ENCODE data around the gene GPATCH8. TPM values are rescaled to one million over a fixed set of nuclear protein-coding genes. Genes with fewer than 3 reads are reported as not detected.
A peak's percentile ranks its signal among the peaks of the same experiment; 100 is the strongest.

GPATCH8 gene
- polyA plus RNA-seq, 1 donor from 2014 or later = 24.5 TPM

DNA sequence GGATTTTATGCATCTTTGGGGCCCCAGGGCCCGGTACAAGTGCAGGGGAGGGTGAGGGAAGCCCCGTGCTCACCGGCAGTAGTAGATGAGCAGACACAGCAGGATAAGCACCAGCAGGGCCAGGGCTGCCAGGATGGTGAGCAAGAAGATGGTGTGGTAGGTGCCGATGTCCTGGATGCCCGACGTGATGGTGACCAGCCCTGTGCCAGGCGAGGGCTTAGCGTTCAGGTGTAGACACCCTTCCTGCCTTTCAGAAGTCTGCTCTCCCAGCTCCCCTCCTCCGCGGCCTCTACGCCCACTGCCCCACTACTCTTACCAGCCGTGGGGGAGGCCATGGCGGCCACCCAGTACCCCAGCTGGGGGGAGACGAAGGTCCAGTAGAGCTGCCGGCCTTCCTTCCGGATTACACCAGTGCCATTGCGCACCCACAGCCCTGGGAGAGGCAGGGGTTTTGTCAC lies 147.5 kb downstream of the GPATCH8 start:
- Histone ChIP-seq H2AFZ (ENCODE audit: low read depth, low read length) (no peak overlapping the region), H3K9me3 (ENCODE audit: low read length) (no peaks in the 10 kb centered on the region), H3K27me3 (ENCODE audit: insufficient read depth, low read depth, low read length) (no peaks in the 10 kb centered on the region), H3K79me2 (replicated peaks; ENCODE audit: insufficient read depth, low read length) (peaks cover 26% of the 10 kb centered on the region), H3K27ac (ENCODE audit: low read length) (no peak overlapping the region), H3K36me3 (ENCODE audit: insufficient read depth, low read length) (no peaks in the 10 kb centered on the region), H3F3A (ENCODE audit: insufficient read depth, low read length, poor library complexity, severe bottlenecking) (no peaks in the 10 kb centered on the region), H4K20me1 (ENCODE audit: insufficient read depth) (peaks cover 37% of the 10 kb centered on the region), H3K9ac (ENCODE audit: low read length) (no peak overlapping the region), H3K4me2 (ENCODE audit: low read length) (no peak overlapping the region), H3K9me2 (ENCODE audit: insufficient read depth, low read length) (no peaks in the 10 kb centered on the region), H3K4me3 (ENCODE audit: low read length) (no peak overlapping the region)
- TF ChIP-seq POLR2AphosphoS5 (IDR thresholded peaks at IDR 0.05) (no peak), EZH2 (IDR thresholded peaks at IDR 0.05; ENCODE audit: borderline replicate concordance, insufficient read depth, low read length, poor library complexity, severe bottlenecking) (no peak), MXI1 (conservative IDR thresholded peaks at IDR 0.05; ENCODE audit: poor library complexity, severe bottlenecking) (no peak), TAF1 (IDR thresholded peaks at IDR 0.05; ENCODE audit: low read depth) (no peak), SMC3 (conservative IDR thresholded peaks at IDR 0.05; ENCODE audit: poor library complexity) (no peak), RAD21 (conservative IDR thresholded peaks at IDR 0.05) (no peak), EP300 (conservative IDR thresholded peaks at IDR 0.05; ENCODE audit: poor library complexity, severe bottlenecking) (no peak)
- TF ChIP-seq, protein P1, sequence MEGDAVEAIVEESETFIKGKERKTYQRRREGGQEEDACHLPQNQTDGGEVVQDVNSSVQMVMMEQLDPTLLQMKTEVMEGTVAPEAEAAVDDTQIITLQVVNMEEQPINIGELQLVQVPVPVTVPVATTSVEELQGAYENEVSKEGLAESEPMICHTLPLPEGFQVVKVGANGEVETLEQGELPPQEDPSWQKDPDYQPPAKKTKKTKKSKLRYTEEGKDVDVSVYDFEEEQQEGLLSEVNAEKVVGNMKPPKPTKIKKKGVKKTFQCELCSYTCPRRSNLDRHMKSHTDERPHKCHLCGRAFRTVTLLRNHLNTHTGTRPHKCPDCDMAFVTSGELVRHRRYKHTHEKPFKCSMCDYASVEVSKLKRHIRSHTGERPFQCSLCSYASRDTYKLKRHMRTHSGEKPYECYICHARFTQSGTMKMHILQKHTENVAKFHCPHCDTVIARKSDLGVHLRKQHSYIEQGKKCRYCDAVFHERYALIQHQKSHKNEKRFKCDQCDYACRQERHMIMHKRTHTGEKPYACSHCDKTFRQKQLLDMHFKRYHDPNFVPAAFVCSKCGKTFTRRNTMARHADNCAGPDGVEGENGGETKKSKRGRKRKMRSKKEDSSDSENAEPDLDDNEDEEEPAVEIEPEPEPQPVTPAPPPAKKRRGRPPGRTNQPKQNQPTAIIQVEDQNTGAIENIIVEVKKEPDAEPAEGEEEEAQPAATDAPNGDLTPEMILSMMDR (IDR thresholded peaks at IDR 0.05; ENCODE audit: poor library complexity, severe bottlenecking) = no peak
- TF ChIP-seq, protein P2, sequence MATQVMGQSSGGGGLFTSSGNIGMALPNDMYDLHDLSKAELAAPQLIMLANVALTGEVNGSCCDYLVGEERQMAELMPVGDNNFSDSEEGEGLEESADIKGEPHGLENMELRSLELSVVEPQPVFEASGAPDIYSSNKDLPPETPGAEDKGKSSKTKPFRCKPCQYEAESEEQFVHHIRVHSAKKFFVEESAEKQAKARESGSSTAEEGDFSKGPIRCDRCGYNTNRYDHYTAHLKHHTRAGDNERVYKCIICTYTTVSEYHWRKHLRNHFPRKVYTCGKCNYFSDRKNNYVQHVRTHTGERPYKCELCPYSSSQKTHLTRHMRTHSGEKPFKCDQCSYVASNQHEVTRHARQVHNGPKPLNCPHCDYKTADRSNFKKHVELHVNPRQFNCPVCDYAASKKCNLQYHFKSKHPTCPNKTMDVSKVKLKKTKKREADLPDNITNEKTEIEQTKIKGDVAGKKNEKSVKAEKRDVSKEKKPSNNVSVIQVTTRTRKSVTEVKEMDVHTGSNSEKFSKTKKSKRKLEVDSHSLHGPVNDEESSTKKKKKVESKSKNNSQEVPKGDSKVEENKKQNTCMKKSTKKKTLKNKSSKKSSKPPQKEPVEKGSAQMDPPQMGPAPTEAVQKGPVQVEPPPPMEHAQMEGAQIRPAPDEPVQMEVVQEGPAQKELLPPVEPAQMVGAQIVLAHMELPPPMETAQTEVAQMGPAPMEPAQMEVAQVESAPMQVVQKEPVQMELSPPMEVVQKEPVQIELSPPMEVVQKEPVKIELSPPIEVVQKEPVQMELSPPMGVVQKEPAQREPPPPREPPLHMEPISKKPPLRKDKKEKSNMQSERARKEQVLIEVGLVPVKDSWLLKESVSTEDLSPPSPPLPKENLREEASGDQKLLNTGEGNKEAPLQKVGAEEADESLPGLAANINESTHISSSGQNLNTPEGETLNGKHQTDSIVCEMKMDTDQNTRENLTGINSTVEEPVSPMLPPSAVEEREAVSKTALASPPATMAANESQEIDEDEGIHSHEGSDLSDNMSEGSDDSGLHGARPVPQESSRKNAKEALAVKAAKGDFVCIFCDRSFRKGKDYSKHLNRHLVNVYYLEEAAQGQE (IDR thresholded peaks at IDR 0.05; ENCODE audit: borderline replicate concordance) = no peak

DNA sequence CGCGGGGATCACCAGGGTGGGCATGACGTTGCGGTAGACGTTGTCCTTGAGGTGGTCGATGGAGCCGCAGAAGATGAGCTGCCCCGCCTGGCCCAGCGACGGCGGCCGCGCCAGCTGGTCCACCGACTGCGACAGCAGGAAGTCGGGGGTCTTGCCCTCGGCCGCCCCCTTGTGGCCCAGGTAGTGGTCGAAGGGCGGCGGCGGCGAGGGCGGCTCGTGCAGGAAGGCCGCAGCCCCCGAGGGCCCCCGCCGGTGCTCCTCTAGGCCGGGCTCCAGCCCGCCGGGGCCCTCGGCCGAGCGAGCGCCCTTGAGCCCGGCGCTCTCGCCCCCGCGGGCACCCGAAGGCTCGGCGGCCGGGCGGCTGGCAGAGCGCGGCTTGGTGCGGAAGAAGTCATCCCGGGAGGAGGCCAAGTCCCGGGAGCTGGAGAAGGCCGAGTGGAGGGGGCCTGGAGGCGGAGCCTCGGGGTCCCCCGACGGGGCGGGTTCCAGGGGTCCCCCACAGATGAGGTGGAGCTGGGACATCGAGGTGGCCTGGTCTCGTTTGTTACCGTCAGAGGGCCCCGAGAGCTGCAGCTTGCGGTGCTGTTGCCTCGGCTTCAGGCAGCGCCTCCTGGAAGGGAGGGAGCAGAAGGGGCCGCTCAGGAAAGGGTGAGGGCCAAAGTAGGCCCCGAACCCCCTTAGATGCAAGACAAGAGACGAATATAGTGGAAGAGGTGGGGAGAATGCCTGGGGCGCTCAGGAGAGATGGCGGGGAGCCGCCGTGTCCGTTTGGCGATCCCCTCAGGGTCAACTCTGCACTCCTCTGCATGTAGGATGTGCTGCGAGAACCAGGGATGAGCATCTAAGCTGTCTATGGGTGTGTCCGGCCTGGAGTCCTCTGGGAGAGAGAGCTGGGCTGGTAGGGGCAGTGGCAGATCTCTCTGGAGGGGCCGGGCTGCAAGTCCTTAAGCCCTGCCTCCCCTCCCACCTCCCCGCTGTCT lies 148.3 kb downstream of the GPATCH8 start:
- Histone ChIP-seq H3K9me2 (ENCODE audit: insufficient read depth, low read length) (no peaks in the 10 kb centered on the region), H3K4me2 (ENCODE audit: low read length) (no peak overlapping the region), H3K79me2 (replicated peaks; ENCODE audit: insufficient read depth, low read length) (peaks cover 18% of the 10 kb centered on the region), H2AFZ (ENCODE audit: low read depth, low read length) (no peak overlapping the region), H3K9me3 (ENCODE audit: low read length) (no peaks in the 10 kb centered on the region), H3K4me3 (ENCODE audit: low read length) (no peak overlapping the region), H4K20me1 (ENCODE audit: insufficient read depth) (peaks cover 29% of the 10 kb centered on the region), H3K27ac (ENCODE audit: low read length) (no peak overlapping the region), H3K9ac (ENCODE audit: low read length) (no peak overlapping the region), H3K36me3 (ENCODE audit: insufficient read depth, low read length) (no peaks in the 10 kb centered on the region), H3K27me3 (ENCODE audit: insufficient read depth, low read depth, low read length) (no peaks in the 10 kb centered on the region), H3F3A (ENCODE audit: insufficient read depth, low read length, poor library complexity, severe bottlenecking) (no peaks in the 10 kb centered on the region)
- TF ChIP-seq EZH2 (IDR thresholded peaks at IDR 0.05; ENCODE audit: borderline replicate concordance, insufficient read depth, low read length, poor library complexity, severe bottlenecking) = no peak
- TF ChIP-seq, protein P1 (IDR thresholded peaks at IDR 0.05; ENCODE audit: poor library complexity, severe bottlenecking) = peak; percentile 42

Data from neural cell (in vitro differentiated cells).